ENCODE measurements around the gene OOEP.

The OOEP gene

DNA sequence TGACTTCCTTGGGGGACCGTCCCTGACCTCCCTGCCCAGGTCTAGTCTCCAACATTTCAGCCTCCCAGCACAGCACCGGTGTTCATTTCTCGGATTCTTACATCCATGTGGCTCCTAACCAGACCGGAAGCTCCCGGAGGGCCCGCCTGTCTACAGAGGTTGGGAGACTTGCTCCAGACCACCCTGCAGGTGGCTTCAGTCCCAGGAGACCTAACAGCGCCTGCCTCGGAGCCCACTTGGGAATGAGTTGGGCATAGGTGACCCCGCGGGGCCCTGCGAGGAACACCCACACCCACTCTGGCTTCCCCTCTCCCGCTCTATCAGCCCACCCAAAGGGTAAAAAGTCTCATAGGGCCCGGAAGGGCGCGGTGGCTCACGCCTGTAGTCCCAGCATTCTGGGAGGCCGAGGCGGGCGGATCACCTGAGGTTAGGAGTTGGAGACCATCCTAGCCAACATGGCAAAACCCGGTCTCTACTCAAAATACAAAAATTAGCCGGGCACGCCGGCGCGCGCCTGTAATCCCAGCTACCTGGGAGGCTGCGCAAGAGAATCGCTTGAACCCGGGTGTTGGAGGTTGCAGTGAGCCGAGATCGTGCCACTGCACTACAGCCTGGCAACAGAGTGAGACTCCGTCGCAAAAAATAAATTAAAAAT lies 21.0 kb downstream of the OOEP start:
- Mint-ChIP-seq H3K36me3 (no peaks in the 10 kb centered on the region), H3K4me3 (no peak overlapping the region), H3K27me3 (peaks cover 72% of the 10 kb centered on the region), H3K4me1 (no peaks in the 10 kb centered on the region), H3K27ac (no peak overlapping the region), H3K9me3 (no peaks in the 10 kb centered on the region)
- CTCF ChIA-PET: interaction anchor here (1.5 kb wide), 1 partner anchor 40 kb away, joined by 4 read pairs; no protein-coding TSS in a partner anchor
- no peak for DNase-seq

DNA sequence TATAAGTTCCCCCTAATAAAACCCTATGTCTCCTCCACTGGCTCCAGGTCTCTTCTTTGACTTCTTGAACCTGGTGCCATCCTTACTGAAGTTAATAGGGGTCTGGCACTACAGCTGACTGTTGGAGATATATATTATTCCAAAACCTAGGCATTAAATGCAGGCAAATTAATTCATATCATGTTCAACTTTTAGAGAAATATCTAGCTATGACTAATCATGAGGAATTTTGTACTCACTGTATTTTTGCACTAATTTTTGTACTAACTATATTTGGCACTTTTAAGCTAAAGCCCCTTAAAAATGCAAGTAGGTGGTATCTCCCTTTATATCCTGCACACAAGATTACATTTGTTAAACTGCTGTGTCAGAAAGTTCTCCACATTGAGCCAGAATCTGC lies 26.5 kb downstream of the OOEP start:
- CTCF ChIA-PET: no interaction called here
- DNase-seq: no peak
- H3K27me3 Mint-ChIP-seq: peaks cover 38% of the 10 kb centered on the region

DNA sequence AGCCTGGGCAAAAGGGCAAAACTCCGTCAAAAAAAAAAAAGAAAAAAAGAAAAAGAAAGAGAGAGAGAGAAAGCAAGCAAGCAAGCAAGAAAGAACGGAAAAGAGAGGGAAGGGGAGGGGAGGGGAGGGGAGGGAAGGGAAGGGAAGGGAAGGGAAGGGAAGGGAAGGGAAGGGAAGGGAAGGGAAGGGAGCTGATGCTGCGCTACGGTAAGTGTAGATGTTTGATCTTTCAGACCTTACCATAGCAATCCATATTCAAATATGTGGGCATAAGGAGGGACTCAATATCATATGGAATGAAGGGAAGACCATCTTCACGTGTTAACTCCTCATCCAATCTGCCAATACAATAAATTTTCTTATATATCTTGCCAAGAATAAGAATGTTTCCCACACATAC lies 27.5 kb downstream of the OOEP start:
- no peaks in the 10 kb centered on the region for H3K9me3 Mint-ChIP-seq
- H3K27ac Mint-ChIP-seq: no peak overlapping the region
- CTCF ChIA-PET: no interaction called here
- DNase-seq: no peak
- no peaks in the 10 kb centered on the region for H3K4me1 Mint-ChIP-seq
- peaks cover 28% of the 10 kb centered on the region for H3K27me3 Mint-ChIP-seq
- no peaks in the 10 kb centered on the region for H3K36me3 Mint-ChIP-seq
- H3K4me3 Mint-ChIP-seq: no peak overlapping the region

More for the DNA sequence above, 26.5 kb downstream of the OOEP start:
- H3K4me3 Mint-ChIP-seq: no peak overlapping the region
- no peaks in the 10 kb centered on the region for H3K4me1 Mint-ChIP-seq
- H3K36me3 Mint-ChIP-seq: no peaks in the 10 kb centered on the region
- no peaks in the 10 kb centered on the region for H3K9me3 Mint-ChIP-seq
- H3K27ac Mint-ChIP-seq: no peak overlapping the region

- Mint-ChIP-seq H3K27ac (no peak overlapping the region), H3K36me3 (no peaks in the 10 kb centered on the region), H3K4me1 (no peaks in the 10 kb centered on the region), H3K9me3 (no peaks in the 10 kb centered on the region), H3K4me3 (no peak overlapping the region), H3K27me3 (peaks cover 23% of the 10 kb centered on the region)
- no peak for DNase-seq
- CTCF ChIA-PET: no interaction called here
These were observed 28.4 kb downstream of the OOEP start for GRCh38 chr6:73341335-73341734.

DNA sequence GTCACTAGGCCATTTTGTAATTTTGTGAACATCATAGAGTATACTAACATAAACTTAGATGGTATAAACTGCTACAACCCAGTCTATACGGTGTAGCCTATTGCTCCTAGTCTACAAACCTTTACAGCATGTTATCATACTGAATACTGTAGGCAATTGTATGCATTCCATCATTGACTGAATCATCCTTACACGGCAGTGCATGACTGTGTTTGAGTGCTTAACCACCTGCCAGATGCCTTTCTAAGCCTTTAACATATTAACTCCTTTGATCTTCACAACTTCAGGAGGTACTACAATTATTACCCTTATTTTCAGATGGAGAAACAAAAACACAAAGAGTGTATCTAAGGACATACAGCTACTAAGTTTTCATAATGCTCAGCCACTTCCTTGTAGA lies 29.6 kb downstream of the OOEP start:
- H3K9me3 Mint-ChIP-seq: no peaks in the 10 kb centered on the region
- H3K4me1 Mint-ChIP-seq: no peaks in the 10 kb centered on the region
- DNase-seq: no peak
- H3K27ac Mint-ChIP-seq: no peak overlapping the region
- CTCF ChIA-PET: no interaction called here
- no peak overlapping the region for H3K4me3 Mint-ChIP-seq
- H3K36me3 Mint-ChIP-seq: no peaks in the 10 kb centered on the region
- peaks cover 22% of the 10 kb centered on the region for H3K27me3 Mint-ChIP-seq

- no peak overlapping the region for H3K27ac Mint-ChIP-seq
- H3K4me1 Mint-ChIP-seq: no peaks in the 10 kb centered on the region
- H3K4me3 Mint-ChIP-seq: no peak overlapping the region
- CTCF ChIA-PET: no interaction called here
- no peaks in the 10 kb centered on the region for H3K36me3 Mint-ChIP-seq
- H3K9me3 Mint-ChIP-seq: no peaks in the 10 kb centered on the region
- H3K27me3 Mint-ChIP-seq: peaks cover 18% of the 10 kb centered on the region
- no peak for DNase-seq
These were observed 30.4 kb downstream of the OOEP start for GRCh38 chr6:73339340-73339739.

DNA sequence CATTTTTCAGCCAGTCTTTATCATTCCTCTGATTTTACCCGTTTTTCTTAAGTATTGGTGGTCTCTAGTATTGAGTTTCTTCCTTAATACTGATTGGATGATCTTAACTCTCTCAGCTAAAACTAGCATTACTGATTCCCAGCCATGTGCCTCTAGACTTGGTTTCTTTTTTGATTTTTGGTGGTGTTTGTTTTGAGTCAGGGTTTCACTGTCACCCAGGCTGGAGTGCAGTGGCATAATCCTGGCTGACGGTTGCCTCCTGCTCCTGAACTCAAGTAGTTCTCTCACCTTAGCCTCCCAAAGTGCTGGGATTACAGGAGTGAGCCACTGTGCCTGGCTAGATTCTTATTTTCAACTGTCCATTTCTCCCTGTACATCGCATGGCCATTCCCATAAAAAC lies 40.5 kb downstream of the OOEP start:
- CTCF ChIA-PET: interaction anchor here (0.5 to 3.8 kb wide), 4 partner anchors 44 to 917 kb away, joined by 3 to 14 read pairs (median 7); no protein-coding TSS in a partner anchor

GRCh38 chr6:73328790-73329189 lies 40.9 kb downstream of the OOEP start:
- CTCF ChIA-PET: interaction anchor here (0.5 to 3.8 kb wide), 5 partner anchors 43 to 917 kb away, joined by 3 to 14 read pairs (median 4); no protein-coding TSS in a partner anchor
- no peak overlapping the region for H3K4me3 Mint-ChIP-seq
- no peak for DNase-seq
- H3K9me3 Mint-ChIP-seq: no peaks in the 10 kb centered on the region
- H3K36me3 Mint-ChIP-seq: no peaks in the 10 kb centered on the region
- no peak overlapping the region for H3K27ac Mint-ChIP-seq
- no peaks in the 10 kb centered on the region for H3K4me1 Mint-ChIP-seq
- peaks cover 46% of the 10 kb centered on the region for H3K27me3 Mint-ChIP-seq

More for the DNA sequence above, 40.5 kb downstream of the OOEP start:
- no peak for DNase-seq
- H3K9me3 Mint-ChIP-seq: no peaks in the 10 kb centered on the region
- H3K4me1 Mint-ChIP-seq: no peaks in the 10 kb centered on the region
- peaks cover 46% of the 10 kb centered on the region for H3K27me3 Mint-ChIP-seq
- no peaks in the 10 kb centered on the region for H3K36me3 Mint-ChIP-seq
- H3K4me3 Mint-ChIP-seq: no peak overlapping the region
- H3K27ac Mint-ChIP-seq: no peak overlapping the region

DNA sequence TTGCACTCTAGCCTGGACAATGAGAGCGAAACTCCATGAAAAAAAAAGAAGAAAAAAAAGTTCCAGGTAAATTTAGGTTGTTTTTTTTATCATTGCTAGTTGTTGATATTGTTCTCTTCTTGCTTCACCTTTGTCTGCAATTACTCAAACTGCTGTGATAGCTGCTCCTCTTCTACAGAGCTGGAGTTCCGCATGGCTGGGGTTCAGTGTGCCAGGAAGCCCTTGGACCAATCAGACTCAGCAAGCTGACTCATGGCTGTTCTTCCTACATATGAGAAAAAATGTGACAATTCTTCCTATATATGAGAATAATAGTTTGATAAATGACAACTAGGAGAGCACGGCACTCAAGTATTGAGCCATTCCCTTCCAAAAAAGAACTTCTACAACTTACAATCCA lies 44.0 kb downstream of the OOEP start:
- Mint-ChIP-seq H3K27ac (no peak overlapping the region), H3K9me3 (no peaks in the 10 kb centered on the region)

DNA sequence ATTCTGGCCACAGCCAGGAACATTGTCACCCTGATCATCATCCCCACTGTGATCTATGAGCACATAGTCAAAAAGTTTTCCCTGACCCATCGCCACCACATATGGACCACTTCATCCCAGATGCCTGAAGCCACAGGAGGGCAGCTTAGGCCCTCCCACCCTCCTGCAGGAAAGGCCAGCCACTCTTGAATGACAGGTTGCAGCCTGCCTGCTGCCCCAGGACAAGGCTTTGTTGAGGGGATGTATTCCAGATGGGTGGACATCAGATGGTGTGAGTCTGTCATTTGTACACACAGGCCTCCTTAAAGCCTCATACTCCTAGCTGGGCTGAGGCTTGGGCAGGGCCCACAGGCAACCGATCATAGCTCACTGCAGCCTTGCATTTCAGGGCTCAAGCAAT lies 46.4 kb downstream of the OOEP start:
- H3K4me1 Mint-ChIP-seq: no peaks in the 10 kb centered on the region
- no peaks in the 10 kb centered on the region for H3K36me3 Mint-ChIP-seq
- H3K27me3 Mint-ChIP-seq: peaks cover 19% of the 10 kb centered on the region
- no peaks in the 10 kb centered on the region for H3K9me3 Mint-ChIP-seq
- CTCF ChIA-PET: interaction anchor here (0.9 kb wide), 1 partner anchor 66 kb away, joined by 3 read pairs; no protein-coding TSS in a partner anchor
- no peak for DNase-seq
- no peak overlapping the region for H3K4me3 Mint-ChIP-seq
- no peak overlapping the region for H3K27ac Mint-ChIP-seq

More for the DNA sequence above, 44.0 kb downstream of the OOEP start:
- Mint-ChIP-seq H3K36me3 (no peaks in the 10 kb centered on the region), H3K4me3 (no peak overlapping the region), H3K27me3 (peaks cover 30% of the 10 kb centered on the region), H3K4me1 (no peaks in the 10 kb centered on the region)
- CTCF ChIA-PET: interaction anchor here (1.2 to 2.5 kb wide), 3 partner anchors 9 to 63 kb away, joined by 5 to 11 read pairs (median 10); no protein-coding TSS in a partner anchor
- DNase-seq: no peak
